ENCODE data around the gene JAK3. TPM values are rescaled to one million over a fixed set of nuclear protein-coding genes. Genes with fewer than 3 reads are reported as not detected.

JAK3 gene
- polyA plus RNA-seq, 1 experiment, result 6.1 TPM

GRCh38 chr19:17811681-17812080, 36.1 kb downstream of the JAK3 start:
- no peak for TF ChIP-seq CTCF (IDR thresholded peaks at IDR 0.05; ENCODE audit: insufficient read depth, low read depth, low read length)
- DNase-seq (ENCODE audit: low read depth), result no peak
- POLR2A ChIA-PET, result no interaction called here
- Histone ChIP-seq H3K4me3 (ENCODE audit: low read depth, low read length) (no peak overlapping the region), H3K27me3 (ENCODE audit: control insufficient read depth, insufficient read depth, low read length) (peaks cover 2% of the 10 kb centered on the region; the same call in 1 of the 2 replicates), H3K36me3 (ENCODE audit: control insufficient read depth, insufficient read depth, low read length) (no peaks in the 10 kb centered on the region)
- CTCF ChIA-PET, result interaction anchor here (2.4 kb wide), 1 partner anchor 9 kb away, joined by 8 read pairs; no protein-coding TSS in a partner anchor

- ChIA-PET POLR2A (no interaction called here), CTCF (no interaction called here)
- peaks cover 2% of the 10 kb centered on the region; the same call in 1 of the 2 replicates for H3K27me3 ChIP-seq (ENCODE audit: control insufficient read depth, insufficient read depth, low read length)
These were observed 36.7 kb downstream of the JAK3 start for GRCh38 chr19:17811103-17811502.

GRCh38 chr19:17807731-17808316, 40.0 kb downstream of the JAK3 start:
- DNase-seq (ENCODE audit: low read depth), result no peak

More at GRCh38 chr19:17811103-17811502, 36.7 kb downstream of the JAK3 start:
- H3K36me3 ChIP-seq (ENCODE audit: control insufficient read depth, insufficient read depth, low read length), result no peaks in the 10 kb centered on the region
- no peak for DNase-seq (ENCODE audit: low read depth)
- no peak overlapping the region for H3K4me3 ChIP-seq (ENCODE audit: low read depth, low read length)
- TF ChIP-seq CTCF (IDR thresholded peaks at IDR 0.05; ENCODE audit: insufficient read depth, low read depth, low read length), result no peak

GRCh38 chr19:17806945-17807344, 40.8 kb downstream of the JAK3 start:
- no peak for DNase-seq (ENCODE audit: low read depth)
- H3K27me3 ChIP-seq (ENCODE audit: control insufficient read depth, insufficient read depth, low read length), result peaks cover 5% of the 10 kb centered on the region; the same call in 1 of the 2 replicates
- ChIA-PET POLR2A (no interaction called here), CTCF (no interaction called here)
- TF ChIP-seq CTCF (IDR thresholded peaks at IDR 0.05; ENCODE audit: insufficient read depth, low read depth, low read length), result no peak
- H3K36me3 ChIP-seq (ENCODE audit: control insufficient read depth, insufficient read depth, low read length), result no peaks in the 10 kb centered on the region
- no peak overlapping the region for H3K4me3 ChIP-seq (ENCODE audit: low read depth, low read length)

More at GRCh38 chr19:17807731-17808316, 40.0 kb downstream of the JAK3 start:
- CTCF ChIA-PET, result no interaction called here
- TF ChIP-seq CTCF (IDR thresholded peaks at IDR 0.05; ENCODE audit: insufficient read depth, low read depth, low read length), result no peak
- Histone ChIP-seq H3K36me3 (ENCODE audit: control insufficient read depth, insufficient read depth, low read length) (no peaks in the 10 kb centered on the region), H3K4me3 (ENCODE audit: low read depth, low read length) (no peak overlapping the region), H3K27me3 (ENCODE audit: control insufficient read depth, insufficient read depth, low read length) (peaks cover 2% of the 10 kb centered on the region; the same call in 1 of the 2 replicates)
- POLR2A ChIA-PET, result no interaction called here

- CTCF ChIA-PET, result interaction anchor here (0.7 to 1.1 kb wide), 2 partner anchors 21 kb away, joined by 3 read pairs; no protein-coding TSS in a partner anchor
- TF ChIP-seq CTCF (IDR thresholded peaks at IDR 0.05; ENCODE audit: insufficient read depth, low read depth, low read length), result no peak
- Histone ChIP-seq H3K36me3 (ENCODE audit: control insufficient read depth, insufficient read depth, low read length) (no peaks in the 10 kb centered on the region), H3K27me3 (ENCODE audit: control insufficient read depth, insufficient read depth, low read length) (peaks cover 5% of the 10 kb centered on the region; the same call in 1 of the 2 replicates), H3K4me3 (ENCODE audit: low read depth, low read length) (no peak overlapping the region)
- POLR2A ChIA-PET, result no interaction called here
- DNase-seq (ENCODE audit: low read depth), result no peak
These were observed 42.4 kb downstream of the JAK3 start for GRCh38 chr19:17805427-17805826.
